Lung (tissue), 12 donors: Measurements from ENCODE around the gene GBE1. TPM values are rescaled to one million over a fixed set of nuclear protein-coding genes. Genes with fewer than 3 reads are reported as not detected.

Experiments used
- ATAC-seq: fragments of 200-7000 bp; cut with Tn5 transposase; one replicate; pipeline ENCODE4 v1.9.1; 2020; ENCODE audit warnings: moderate number of reproducible peaks; ENCODE audit not compliant: insufficient read depth, low FRiP score
- DNase-seq, 3 donors: peaks; one replicate each; pipeline ENCODE4 v3.0.0-alpha.2; 2013 to 2017
- H3K27ac ChIP-seq, 2 donors: one replicate each; pipeline ENCODE4 v1.5.1; 2013; ENCODE audit warnings: mild to moderate bottlenecking in 2 of 2, moderate library complexity in 2 of 2, control low read depth in 1 of 2, inconsistent platforms in 1 of 2, low read depth in 1 of 2, low read length in 1 of 2
- H3K27me3 ChIP-seq, 3 donors: one replicate each; pipeline ENCODE4 v1.5.1; 2013; ENCODE audit warnings: low read length in 2 of 3; ENCODE audit not compliant: control insufficient read depth in 3 of 3, insufficient read depth in 3 of 3
- H3K36me3 ChIP-seq, 4 donors: one replicate each; pipeline ENCODE4 v1.5.1; 2013; ENCODE audit warnings: low read length in 4 of 4, mild to moderate bottlenecking in 1 of 4, moderate library complexity in 1 of 4; ENCODE audit not compliant: control insufficient read depth in 4 of 4, insufficient read depth in 4 of 4
- H3K4me1 ChIP-seq, 5 donors: one replicate each; pipeline ENCODE4 v1.5.1; 2013; ENCODE audit warnings: low read length in 5 of 5, mild to moderate bottlenecking in 2 of 5, moderate library complexity in 1 of 5; ENCODE audit not compliant: control insufficient read depth in 5 of 5, insufficient read depth in 5 of 5
- H3K4me3 ChIP-seq: one replicate; pipeline ENCODE4 v1.5.1; 2013; ENCODE audit warnings: mild to moderate bottlenecking, control low read depth, moderate library complexity
- H3K9ac ChIP-seq, 2 donors: one replicate each; pipeline ENCODE4 v1.5.1; 2013; ENCODE audit warnings: low read length in 2 of 2, control low read depth in 1 of 2; ENCODE audit not compliant: insufficient read depth in 1 of 2
- H3K9me3 ChIP-seq, 4 donors: one replicate each; pipeline ENCODE4 v1.5.1; 2013; ENCODE audit warnings: low read length in 3 of 4, mild to moderate bottlenecking in 1 of 4, moderate library complexity in 1 of 4; ENCODE audit not compliant: control insufficient read depth in 4 of 4, insufficient read depth in 3 of 4
- CTCF ChIP-seq: IDR thresholded peaks from 2 replicates; pipeline ENCODE4 v1.5.1; 2012; ENCODE audit warnings: mild to moderate bottlenecking; ENCODE audit errors: control extremely low read depth, extremely low read depth
- WGBS, 2 donors: extraction: QIAGEN DNeasy Blood & Tissue Kit; methylation state at CpG; one replicate each; pipeline ENCODE4 v1.1.7; 2013; 5-methylcytosine and 5-hydroxymethylcytosine counted together
- polyA plus RNA-seq, 2 donors: library from polyadenylated mRNA; stranded (reverse); fragments of 200-250 nt; gene quantifications; one replicate each; pipeline ENCODE4 v1.2.1, GENCODE V29; 2013
- total RNA-seq, 2 donors: library from RNA; depleted of rRNA in 1 of 2; stranded (reverse); fragments of >200 nt in 1 of 2; gene quantifications; one replicate each; pipeline ENCODE4 v1.2.1, GENCODE V29; 2014 to 2021
- donor health status: control.
- donor health status: control.
- donor health status: Bipolar disorder and iron deficiency.
- donor health status: healthy.
- donor health status: DM: yes; HTN: yes; CAD: no.

Gene GBE1
- total and polyA plus RNA-seq, 4 donors, result 10.5 to 39.1 (median 31.6) TPM

- peaks cover 0 to 6% (median 0%) of the 10 kb centered on the region in 4 donors for H3K36me3 ChIP-seq
- no peak overlapping the region for H3K9ac ChIP-seq
- no peak overlapping the region for H3K27ac ChIP-seq
- H3K4me3 ChIP-seq, result no peak overlapping the region
- no peak for TF ChIP-seq CTCF
- H3K9me3 ChIP-seq, result no peaks in the 10 kb centered on the region
- no peak for DNase-seq
- no peaks in the 10 kb centered on the region for H3K27me3 ChIP-seq
- WGBS, 2 donors, result 96% methylated on average over 4 of the region's 4 CpGs
- H3K4me1 ChIP-seq, result peaks cover 0 to 14% (median 0%) of the 10 kb centered on the region in 5 donors
- no peak for ATAC-seq
These were observed 48.4 kb downstream of the GBE1 start for GRCh38 chr3:81713031-81713430.

- Histone ChIP-seq H3K4me1 (peaks cover 0 to 15% (median 0%) of the 10 kb centered on the region in 5 donors), H3K36me3 (peaks cover 0 to 2% (median 0%) of the 10 kb centered on the region in 4 donors), H3K9ac (no peak overlapping the region), H3K4me3 (no peak overlapping the region), H3K27ac (no peak overlapping the region), H3K9me3 (no peaks in the 10 kb centered on the region), H3K27me3 (no peaks in the 10 kb centered on the region)
- no peak for ATAC-seq
- DNase-seq, result no peak
- no peak for TF ChIP-seq CTCF
- 83 to 88% methylated on average over 2 of the region's 2 CpGs for WGBS, 2 donors
These were observed 51.8 kb downstream of the GBE1 start for GRCh38 chr3:81709606-81710005.

- H3K27ac ChIP-seq, result no peak overlapping the region
- H3K4me1 ChIP-seq, result peaks cover 0 to 12% (median 0%) of the 10 kb centered on the region in 5 donors
- DNase-seq (no peak), ATAC-seq (no peak)
- H3K36me3 ChIP-seq, result no peaks in the 10 kb centered on the region
- no peak overlapping the region for H3K9ac ChIP-seq
- no peaks in the 10 kb centered on the region for H3K27me3 ChIP-seq
- no peak for TF ChIP-seq CTCF
- H3K4me3 ChIP-seq, result no peak overlapping the region
- H3K9me3 ChIP-seq, result no peaks in the 10 kb centered on the region
These were observed 53.4 kb downstream of the GBE1 start for GRCh38 chr3:81707996-81708395.

GRCh38 chr3:81702126-81702525 is 59.3 kb downstream of the GBE1 start:
- Histone ChIP-seq H3K9me3 (no peaks in the 10 kb centered on the region), H3K27ac (no peak overlapping the region), H3K36me3 (peaks cover 0 to 8% (median 2%) of the 10 kb centered on the region in 4 donors), H3K27me3 (no peaks in the 10 kb centered on the region), H3K9ac (no peak overlapping the region), H3K4me3 (no peak overlapping the region), H3K4me1 (peaks cover 0 to 6% (median 0%) of the 10 kb centered on the region in 5 donors)
- DNase-seq (no peak), ATAC-seq (no peak)
- 84 to 89% methylated on average over 2 of the region's 2 CpGs for WGBS, 2 donors
- no peak for TF ChIP-seq CTCF
